ENCODE data around the gene IQCH. TPM values are rescaled to one million over a fixed set of nuclear protein-coding genes. Genes with fewer than 3 reads are reported as not detected.

The IQCH gene
- total RNA-seq, 1 experiment from 2014 or later = 2.7 TPM

GRCh38 chr15:67524235-67524634, 269.6 kb downstream of the IQCH start:
- no peak for DNase-seq (ENCODE audit: low read depth)
- in situ Hi-C loops (cut with HindIII; ENCODE audit: low pct_unique_long_range_greater_than_20kb, low sequenced_read_pairs) = no loop called here

DNA sequence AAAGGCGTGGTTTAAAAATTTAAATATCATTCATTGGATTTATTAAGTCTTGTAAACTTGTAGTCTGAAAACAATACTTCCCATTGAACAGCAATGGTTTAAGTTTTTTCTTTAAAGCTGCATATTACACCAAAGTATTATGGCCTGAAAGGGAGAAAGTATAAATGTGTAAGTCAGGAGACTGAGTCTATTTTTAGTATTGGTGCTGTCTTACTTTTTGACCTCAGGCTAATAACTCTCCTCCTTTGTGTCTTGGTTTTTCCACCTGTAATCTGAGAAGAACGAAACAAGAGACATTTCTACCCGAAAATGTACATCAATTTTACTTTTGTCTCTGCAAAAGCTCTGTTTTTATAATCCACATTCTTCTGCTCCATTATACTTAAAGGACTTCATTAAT, 273.9 kb downstream of the IQCH start:
- in situ Hi-C loops (cut with HindIII; ENCODE audit: low pct_unique_long_range_greater_than_20kb, low sequenced_read_pairs) = no loop called here
- DNase-seq (ENCODE audit: low read depth) = no peak

GRCh38 chr15:67531379-67531914, 276.9 kb downstream of the IQCH start:
- in situ Hi-C loops (cut with HindIII; ENCODE audit: low pct_unique_long_range_greater_than_20kb, low sequenced_read_pairs) = no loop called here
- no peak for DNase-seq (ENCODE audit: low read depth)

- no peak for DNase-seq (ENCODE audit: low read depth)
- in situ Hi-C loops (cut with HindIII; ENCODE audit: low pct_unique_long_range_greater_than_20kb, low sequenced_read_pairs) = no loop called here
These were observed 279.3 kb downstream of the IQCH start for GRCh38 chr15:67533873-67534272.

DNA sequence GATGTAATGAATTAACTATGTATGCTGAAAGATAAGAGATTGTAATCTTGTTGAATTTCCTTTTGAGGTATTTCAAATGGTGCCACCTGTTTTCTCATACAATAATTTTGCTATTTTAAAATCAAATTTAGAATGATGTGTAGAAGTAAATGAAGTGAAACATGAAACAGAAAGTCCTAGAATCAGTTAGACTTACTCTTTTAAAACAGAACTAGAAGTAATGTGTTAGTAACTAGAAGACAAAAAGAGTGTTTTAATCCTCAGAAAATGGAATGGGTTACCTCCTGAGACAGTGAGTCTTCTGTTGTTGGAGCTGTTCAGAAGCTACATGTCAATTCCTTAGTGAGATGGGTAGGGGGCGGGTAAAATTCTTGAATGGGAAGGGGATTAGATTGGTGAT, 279.8 kb downstream of the IQCH start:
- in situ Hi-C loops (cut with HindIII; ENCODE audit: low pct_unique_long_range_greater_than_20kb, low sequenced_read_pairs) = no loop called here
- DNase-seq (ENCODE audit: low read depth) = no peak

GRCh38 chr15:67537771-67538170, 283.2 kb downstream of the IQCH start:
- in situ Hi-C loops (cut with HindIII; ENCODE audit: low pct_unique_long_range_greater_than_20kb, low sequenced_read_pairs) = no loop called here
- DNase-seq (ENCODE audit: low read depth) = no peak

GRCh38 chr15:67542420-67543347, 288.1 kb downstream of the IQCH start, which contains the start of gene MAP2K5:
Gene MAP2K5, plus strand, starts transcription at chr15:67542703. Its CDS starts 633 bp downstream, at chr15:67543336.
- in situ Hi-C loops (cut with HindIII; ENCODE audit: low pct_unique_long_range_greater_than_20kb, low sequenced_read_pairs) = no loop called here
- DNase-seq (ENCODE audit: low read depth) = peak; percentile 72

- DNase-seq (ENCODE audit: low read depth) = peak; percentile 10
- in situ Hi-C loops (cut with HindIII; ENCODE audit: low pct_unique_long_range_greater_than_20kb, low sequenced_read_pairs) = no loop called here
These were observed 288.7 kb downstream of the IQCH start for GRCh38 chr15:67543348-67543718.

- in situ Hi-C loops (cut with HindIII; ENCODE audit: low pct_unique_long_range_greater_than_20kb, low sequenced_read_pairs) = no loop called here
- no peak for DNase-seq (ENCODE audit: low read depth)
These were observed 289.9 kb downstream of the IQCH start for GRCh38 chr15:67544475-67544874.

DNA sequence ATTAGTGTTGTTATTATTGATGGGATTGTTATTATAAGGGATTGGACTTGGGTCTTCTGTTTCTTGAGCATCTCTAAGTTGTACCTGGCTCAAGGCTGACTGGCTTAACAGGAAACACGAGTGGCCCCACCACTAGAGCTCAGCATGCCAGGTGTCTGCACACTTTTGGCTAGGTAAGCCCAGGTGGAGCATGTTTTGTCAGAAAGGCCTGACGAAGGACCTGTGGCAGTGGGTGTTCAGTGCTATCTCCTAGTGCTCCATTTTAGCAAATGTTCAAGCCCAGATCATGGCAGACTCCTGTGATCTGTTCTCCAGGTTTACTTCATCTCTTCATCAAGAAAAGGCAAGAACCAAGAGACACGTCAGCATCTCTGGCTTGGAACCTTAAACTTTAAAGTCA, 291.3 kb downstream of the IQCH start:
- no peak for DNase-seq (ENCODE audit: low read depth)
- in situ Hi-C loops (cut with HindIII; ENCODE audit: low pct_unique_long_range_greater_than_20kb, low sequenced_read_pairs) = no loop called here

DNA sequence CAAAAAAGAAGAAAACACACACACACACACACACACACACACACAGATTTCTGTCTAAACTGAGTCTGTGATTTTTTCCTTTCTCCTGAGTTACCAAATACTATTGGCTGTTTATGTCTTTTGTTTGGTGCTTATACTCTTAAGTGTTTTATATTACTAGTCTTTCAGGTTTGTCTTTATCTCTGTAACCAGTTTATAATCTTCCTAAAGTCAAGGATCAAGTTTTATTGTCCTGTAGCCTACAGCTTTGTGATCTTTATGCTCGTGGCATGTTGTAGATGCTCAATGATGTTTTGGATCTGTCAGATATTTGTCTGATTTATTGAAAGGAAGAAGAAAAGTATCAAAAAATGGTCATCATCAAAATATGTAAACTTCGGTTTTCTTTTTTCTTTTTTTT, 292.5 kb downstream of the IQCH start:
- in situ Hi-C loops (cut with HindIII; ENCODE audit: low pct_unique_long_range_greater_than_20kb, low sequenced_read_pairs) = no loop called here
- DNase-seq (ENCODE audit: low read depth) = no peak

DNA sequence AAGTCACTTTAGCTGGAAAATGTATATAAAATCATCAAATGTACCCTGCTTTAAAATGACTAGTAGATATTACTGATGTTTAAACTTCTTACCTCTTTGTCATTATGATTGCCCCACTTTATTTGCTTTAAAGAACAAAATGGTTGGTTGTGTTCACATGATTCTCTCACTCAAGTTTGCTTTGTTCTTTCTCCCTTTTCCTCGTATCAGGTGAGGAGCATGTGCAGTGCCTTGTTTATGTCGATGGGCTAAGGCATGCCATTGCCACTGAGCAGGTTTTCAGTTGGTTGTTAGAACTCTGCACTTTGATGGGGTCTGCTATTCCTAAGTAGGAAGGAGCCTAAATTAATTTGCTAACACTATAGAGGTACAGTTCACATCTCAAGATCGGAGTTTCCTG, 293.2 kb downstream of the IQCH start:
- no peak for DNase-seq (ENCODE audit: low read depth)
- in situ Hi-C loops (cut with HindIII; ENCODE audit: low pct_unique_long_range_greater_than_20kb, low sequenced_read_pairs) = no loop called here

- DNase-seq (ENCODE audit: low read depth) = no peak
- in situ Hi-C loops (cut with HindIII; ENCODE audit: low pct_unique_long_range_greater_than_20kb, low sequenced_read_pairs) = no loop called here
These were observed 293.8 kb downstream of the IQCH start for GRCh38 chr15:67548236-67548852.

DNA sequence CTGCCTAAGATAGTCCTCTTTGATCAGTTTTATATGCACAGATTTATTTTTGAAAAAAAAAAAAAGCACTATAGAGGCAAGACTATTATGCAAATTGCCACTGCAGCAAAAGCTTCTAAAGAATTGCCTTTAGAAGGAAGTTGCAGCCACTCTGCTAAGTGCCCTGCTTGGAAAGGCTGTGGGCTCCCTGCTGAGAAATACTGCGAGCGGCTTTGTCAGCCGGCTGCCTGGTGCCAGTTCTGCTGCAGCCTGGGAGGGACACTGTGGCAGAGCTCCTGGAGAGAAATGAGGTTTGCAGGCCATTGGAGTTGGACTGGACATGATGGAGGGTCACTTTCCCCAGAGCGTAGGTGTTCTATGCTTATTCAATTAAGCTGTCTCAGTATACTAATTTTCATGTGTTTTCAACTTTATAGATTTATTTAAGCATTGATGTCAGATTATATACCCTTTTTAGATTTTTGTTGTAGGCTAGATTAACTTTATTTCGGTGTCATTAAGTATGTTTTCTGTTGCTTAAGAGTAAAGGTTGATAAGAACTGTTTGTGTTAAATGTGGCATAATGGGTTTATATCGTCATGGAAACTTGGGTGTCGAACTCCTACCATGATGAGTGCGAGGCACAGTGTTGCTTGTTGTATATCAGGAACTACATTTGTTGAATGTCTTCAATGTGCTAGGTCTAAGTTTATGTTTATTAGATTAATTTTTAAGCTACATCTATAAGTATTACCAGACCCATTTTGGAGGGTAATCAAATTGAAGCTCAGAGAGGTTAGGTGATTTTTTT, 294.5 kb downstream of the IQCH start:
- in situ Hi-C loops (cut with HindIII; ENCODE audit: low pct_unique_long_range_greater_than_20kb, low sequenced_read_pairs) = no loop called here
- DNase-seq (ENCODE audit: low read depth) = no peak

DNA sequence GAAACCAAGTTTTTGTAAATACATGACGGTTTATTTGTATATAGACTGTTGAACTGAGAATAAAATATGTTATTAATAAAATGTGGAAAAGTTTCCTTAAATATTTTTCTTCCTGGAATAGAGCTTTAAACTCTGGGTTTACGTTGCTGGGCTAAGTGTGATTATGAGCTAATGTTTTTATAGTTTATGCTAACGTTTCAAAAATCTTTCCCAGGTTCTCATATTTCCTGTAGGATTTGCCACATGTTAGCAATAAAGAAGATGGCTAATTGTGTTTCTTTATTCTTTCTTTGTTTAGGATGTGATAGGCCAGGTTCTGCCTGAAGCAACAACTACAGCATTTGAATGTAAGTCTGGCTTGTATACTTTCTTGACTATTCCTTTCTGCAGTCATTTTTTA, 295.1 kb downstream of the IQCH start:
- in situ Hi-C loops (cut with HindIII; ENCODE audit: low pct_unique_long_range_greater_than_20kb, low sequenced_read_pairs) = no loop called here
- no peak for DNase-seq (ENCODE audit: low read depth)

- in situ Hi-C loops (cut with HindIII; ENCODE audit: low pct_unique_long_range_greater_than_20kb, low sequenced_read_pairs) = no loop called here
- no peak for DNase-seq (ENCODE audit: low read depth)
These were observed 295.9 kb downstream of the IQCH start for GRCh38 chr15:67550522-67550921.

DNA sequence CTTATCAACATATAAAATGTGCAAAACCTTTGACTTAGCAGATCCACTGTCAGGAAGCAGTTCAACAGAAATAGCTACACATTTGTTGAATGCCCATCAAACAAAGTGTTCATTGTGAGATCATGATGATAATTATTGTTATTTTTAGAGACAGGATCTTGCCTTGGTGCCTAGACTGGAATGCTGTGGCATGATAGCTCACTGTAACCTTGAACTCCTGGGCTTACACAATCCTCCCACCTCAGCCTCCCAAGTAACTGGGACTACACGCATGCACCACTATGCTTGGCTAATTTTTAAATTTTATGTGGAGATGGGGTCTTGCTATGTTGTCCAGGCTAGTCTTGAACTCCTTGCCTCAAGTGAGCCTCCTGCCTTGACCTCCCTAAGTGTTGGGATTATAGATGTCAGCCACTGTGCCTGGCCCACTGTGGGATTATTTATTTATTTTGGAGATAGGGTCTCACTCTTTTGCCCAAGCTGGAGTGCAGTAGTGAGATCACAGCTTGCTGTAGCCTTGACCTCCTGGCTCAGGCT, 296.7 kb downstream of the IQCH start:
- DNase-seq (ENCODE audit: low read depth) = no peak
- in situ Hi-C loops (cut with HindIII; ENCODE audit: low pct_unique_long_range_greater_than_20kb, low sequenced_read_pairs) = no loop called here
